ENCODE data around the gene CDHR5. TPM values are rescaled to one million over a fixed set of nuclear protein-coding genes. Genes with fewer than 3 reads are reported as not detected.

Gene CDHR5
- total RNA-seq, 1 experiment from 2014 or later, result not detected

- H3K9me3 Mint-ChIP-seq (ENCODE audit: unreplicated experiment), result no peaks in the 10 kb centered on the region
Observed at GRCh38 chr11:639332-639955, 14.7 kb upstream of the CDHR5 start.

GRCh38 chr11:638631-639331 is 14.0 kb upstream of the CDHR5 start:
- Mint-ChIP-seq H3K27ac (ENCODE audit: low read depth, unreplicated experiment) (no peak overlapping the region), H3K4me3 (ENCODE audit: unreplicated experiment) (no peak overlapping the region), H3K36me3 (ENCODE audit: insufficient read depth, unreplicated experiment) (peaks cover 40% of the 10 kb centered on the region), H3K27me3 (ENCODE audit: insufficient read depth, unreplicated experiment) (no peaks in the 10 kb centered on the region), H3K4me1 (ENCODE audit: insufficient read depth, unreplicated experiment) (no peaks in the 10 kb centered on the region), H3K9me3 (ENCODE audit: unreplicated experiment) (no peaks in the 10 kb centered on the region)
- intact Hi-C loops (cut with micrococcal nuclease), result no loop called here
- ChIA-PET CTCF (no interaction called here), POLR2A (interaction anchor here (1.2 to 1.3 kb wide), 2 partner anchors 16 to 49 kb away, joined by 3 read pairs; no protein-coding TSS in a partner anchor)
- TF ChIP-seq CTCF (IDR thresholded peaks at IDR 0.05; ENCODE audit: unreplicated experiment), result no peak
- DNase-seq (ENCODE audit: unreplicated experiment), result no peak
- no TSS peak for BruUV-seq (replicated peaks)

More at GRCh38 chr11:639332-639955, 14.7 kb upstream of the CDHR5 start:
- intact Hi-C loops (cut with micrococcal nuclease), result no loop called here
- no TSS peak for BruUV-seq (replicated peaks)
- Mint-ChIP-seq H3K27me3 (ENCODE audit: insufficient read depth, unreplicated experiment) (no peaks in the 10 kb centered on the region), H3K36me3 (ENCODE audit: insufficient read depth, unreplicated experiment) (peaks cover 40% of the 10 kb centered on the region), H3K27ac (ENCODE audit: low read depth, unreplicated experiment) (no peak overlapping the region), H3K4me1 (ENCODE audit: insufficient read depth, unreplicated experiment) (no peaks in the 10 kb centered on the region), H3K4me3 (ENCODE audit: unreplicated experiment) (no peak overlapping the region)
- DNase-seq (ENCODE audit: unreplicated experiment), result no peak
- TF ChIP-seq CTCF (IDR thresholded peaks at IDR 0.05; ENCODE audit: unreplicated experiment), result no peak
- ChIA-PET POLR2A (interaction anchor here (1.3 kb wide), 1 partner anchor 48 kb away, joined by 3 read pairs; no protein-coding TSS in a partner anchor), CTCF (no interaction called here)

- Mint-ChIP-seq H3K27ac (ENCODE audit: low read depth, unreplicated experiment) (no peak overlapping the region), H3K36me3 (ENCODE audit: insufficient read depth, unreplicated experiment) (peaks cover 39% of the 10 kb centered on the region), H3K27me3 (ENCODE audit: insufficient read depth, unreplicated experiment) (no peaks in the 10 kb centered on the region), H3K4me1 (ENCODE audit: insufficient read depth, unreplicated experiment) (no peaks in the 10 kb centered on the region), H3K4me3 (ENCODE audit: unreplicated experiment) (no peak overlapping the region), H3K9me3 (ENCODE audit: unreplicated experiment) (no peaks in the 10 kb centered on the region)
- no peak for TF ChIP-seq CTCF (IDR thresholded peaks at IDR 0.05; ENCODE audit: unreplicated experiment)
- ChIA-PET POLR2A (interaction anchor here (0.6 to 1.3 kb wide), 3 partner anchors 15 to 73 kb away, joined by 3 read pairs; no protein-coding TSS in a partner anchor), CTCF (no interaction called here)
- intact Hi-C loops (cut with micrococcal nuclease), result no loop called here
- BruUV-seq (replicated peaks), result no TSS peak
- no peak for DNase-seq (ENCODE audit: unreplicated experiment)
Observed at GRCh38 chr11:637593-638521, 13.1 kb upstream of the CDHR5 start.

- CTCF ChIA-PET, result no interaction called here
- H3K9me3 Mint-ChIP-seq (ENCODE audit: unreplicated experiment), result no peaks in the 10 kb centered on the region
- POLR2A ChIA-PET, result interaction anchor here (0.6 kb wide), 1 partner anchor 72 kb away, joined by 3 read pairs; no protein-coding TSS in a partner anchor
- H3K4me1 Mint-ChIP-seq (ENCODE audit: insufficient read depth, unreplicated experiment), result no peaks in the 10 kb centered on the region
- TF ChIP-seq CTCF (IDR thresholded peaks at IDR 0.05; ENCODE audit: unreplicated experiment), result no peak
- H3K36me3 Mint-ChIP-seq (ENCODE audit: insufficient read depth, unreplicated experiment), result peaks cover 34% of the 10 kb centered on the region
- no peaks in the 10 kb centered on the region for H3K27me3 Mint-ChIP-seq (ENCODE audit: insufficient read depth, unreplicated experiment)
- H3K4me3 Mint-ChIP-seq (ENCODE audit: unreplicated experiment), result no peak overlapping the region
- intact Hi-C loops (cut with micrococcal nuclease), result no loop called here
- H3K27ac Mint-ChIP-seq (ENCODE audit: low read depth, unreplicated experiment), result no peak overlapping the region
- no peak for DNase-seq (ENCODE audit: unreplicated experiment)
- BruUV-seq (replicated peaks), result no TSS peak
Observed at GRCh38 chr11:637333-637592, 12.5 kb upstream of the CDHR5 start.

All from MCF 10A (cell line).